Gastroesophageal sphincter (tissue), 3 donors: ENCODE data around the gene ELL2.

ENCODE experiments used
- EP300 ChIP-seq: sonication (generic); formaldehyde crosslinking; IDR thresholded peaks from one replicate; pipeline ENCODE4 v1.6.1; 2017; ENCODE audit warnings: antibody characterized with exemption, mild to moderate bottlenecking
- POLR2A ChIP-seq, 2 donors: fragments of 450-650 bp; IDR thresholded peaks; one replicate each; pipeline ENCODE4 v1.6.1; 2017; ENCODE audit warnings: antibody characterized with exemption in 2 of 2, mild to moderate bottlenecking in 2 of 2, moderate library complexity in 1 of 2
- TF ChIP-seq, protein P1 (sequence below), 4 experiments: fragments of 200-600 bp in 2 of 4; fragments of 450-650 bp in 2 of 4; sonication (generic) in 1 of 4; IDR thresholded peaks; one replicate each; pipeline ENCODE4 v1.5.1; 2017 to 2019; ENCODE audit warnings: antibody characterized with exemption in 4 of 4, mild to moderate bottlenecking in 2 of 4, moderate library complexity in 2 of 4

- TF ChIP-seq, protein P1, sequence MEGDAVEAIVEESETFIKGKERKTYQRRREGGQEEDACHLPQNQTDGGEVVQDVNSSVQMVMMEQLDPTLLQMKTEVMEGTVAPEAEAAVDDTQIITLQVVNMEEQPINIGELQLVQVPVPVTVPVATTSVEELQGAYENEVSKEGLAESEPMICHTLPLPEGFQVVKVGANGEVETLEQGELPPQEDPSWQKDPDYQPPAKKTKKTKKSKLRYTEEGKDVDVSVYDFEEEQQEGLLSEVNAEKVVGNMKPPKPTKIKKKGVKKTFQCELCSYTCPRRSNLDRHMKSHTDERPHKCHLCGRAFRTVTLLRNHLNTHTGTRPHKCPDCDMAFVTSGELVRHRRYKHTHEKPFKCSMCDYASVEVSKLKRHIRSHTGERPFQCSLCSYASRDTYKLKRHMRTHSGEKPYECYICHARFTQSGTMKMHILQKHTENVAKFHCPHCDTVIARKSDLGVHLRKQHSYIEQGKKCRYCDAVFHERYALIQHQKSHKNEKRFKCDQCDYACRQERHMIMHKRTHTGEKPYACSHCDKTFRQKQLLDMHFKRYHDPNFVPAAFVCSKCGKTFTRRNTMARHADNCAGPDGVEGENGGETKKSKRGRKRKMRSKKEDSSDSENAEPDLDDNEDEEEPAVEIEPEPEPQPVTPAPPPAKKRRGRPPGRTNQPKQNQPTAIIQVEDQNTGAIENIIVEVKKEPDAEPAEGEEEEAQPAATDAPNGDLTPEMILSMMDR (IDR thresholded peaks at IDR 0.05) = no peak
- TF ChIP-seq POLR2A (IDR thresholded peaks at IDR 0.05) (no peak), EP300 (no peak)
These were observed 62.6 kb downstream of the ELL2 start for GRCh38 chr5:95899006-95899405.
